Kidney epithelial cell (primary cell): ENCODE measurements around the gene SLAMF8. TPM values are rescaled to one million over a fixed set of nuclear protein-coding genes. Genes with fewer than 3 reads are reported as not detected.
A peak's percentile ranks its signal among the peaks of the same experiment; 100 is the strongest.

Source experiments
- DNase-seq: peaks from one replicate; pipeline ENCODE4 v3.0.0-alpha.2; 2010; ENCODE audit warnings: low read depth
- H3K27me3 ChIP-seq: 2 replicates; pipeline ENCODE4 v1.6.0; 2011; ENCODE audit warnings: low read length; ENCODE audit not compliant: control insufficient read depth, insufficient read depth
- H3K36me3 ChIP-seq: 2 replicates; pipeline ENCODE4 v1.5.1; 2011; ENCODE audit warnings: low read length; ENCODE audit not compliant: control insufficient read depth, insufficient read depth
- H3K4me3 ChIP-seq: 2 replicates; pipeline ENCODE4 v1.5.1; 2011; ENCODE audit warnings: low read depth, mild to moderate bottlenecking, control low read depth, low read length
- CTCF ChIP-seq: IDR thresholded peaks from 2 replicates; pipeline ENCODE4 v1.5.1; 2011; ENCODE audit warnings: mild to moderate bottlenecking, moderate library complexity, low read length, control low read depth, inconsistent platforms; ENCODE audit not compliant: insufficient read depth, poor library complexity, severe bottlenecking
- total RNA-seq: library from RNA; depleted of rRNA; stranded (reverse); fragments of >200 nt; gene quantifications from 2 replicates; pipeline ENCODE4 v1.2.3, GENCODE V29; 2015

The SLAMF8 gene
- total RNA-seq, 1 donor from 2014 or later = 0.04 TPM

- Histone ChIP-seq H3K36me3 (no peaks in the 10 kb centered on the region), H3K4me3 (no peak overlapping the region), H3K27me3 (peaks cover under 1% of the 10 kb centered on the region)
- TF ChIP-seq CTCF = peak; percentile 52
- no peak for DNase-seq
Observed at GRCh38 chr1:159829273-159829634, 2.6 kb downstream of the SLAMF8 start.

- no peak for TF ChIP-seq CTCF
- DNase-seq = no peak
- no peak overlapping the region for H3K4me3 ChIP-seq
- no peaks in the 10 kb centered on the region for H3K36me3 ChIP-seq
- no peaks in the 10 kb centered on the region for H3K27me3 ChIP-seq
Observed at GRCh38 chr1:159829822-159830465, 3.3 kb downstream of the SLAMF8 start.

GRCh38 chr1:159830722-159831121 is 4.0 kb downstream of the SLAMF8 start:
- no peak for TF ChIP-seq CTCF
- Histone ChIP-seq H3K4me3 (no peak overlapping the region), H3K36me3 (no peaks in the 10 kb centered on the region), H3K27me3 (no peaks in the 10 kb centered on the region)
- no peak for DNase-seq

- no peak for DNase-seq
- no peaks in the 10 kb centered on the region for H3K27me3 ChIP-seq
- H3K36me3 ChIP-seq = no peaks in the 10 kb centered on the region
- no peak overlapping the region for H3K4me3 ChIP-seq
- TF ChIP-seq CTCF = no peak
Observed at GRCh38 chr1:159831412-159832141, 4.9 kb downstream of the SLAMF8 start.

- Histone ChIP-seq H3K36me3 (no peaks in the 10 kb centered on the region), H3K4me3 (no peak overlapping the region), H3K27me3 (no peaks in the 10 kb centered on the region)
- no peak for TF ChIP-seq CTCF
- DNase-seq = no peak
Observed at GRCh38 chr1:159832309-159832708, 5.6 kb downstream of the SLAMF8 start.

- no peak for TF ChIP-seq CTCF
- no peaks in the 10 kb centered on the region for H3K36me3 ChIP-seq
Observed at GRCh38 chr1:159835356-159835755, 8.7 kb downstream of the SLAMF8 start.

More at GRCh38 chr1:159835356-159835755, 8.7 kb downstream of the SLAMF8 start:
- no peak for DNase-seq
- H3K27me3 ChIP-seq = no peaks in the 10 kb centered on the region
- no peak overlapping the region for H3K4me3 ChIP-seq
